ENCODE results near the gene IL1R1.
A peak's percentile ranks its signal among the peaks of the same experiment; 100 is the strongest.
"Not testable (repeated sequence)": the region's sequence is repeated elsewhere in the genome, so short reads cannot be mapped to it uniquely, and the experiment has no call there.

IL1R1 gene

GRCh38 chr2:102141970-102142828, at the start of gene IL1R1:
Gene IL1R1, plus strand, starts transcription at chr2:102142746. Its CDS starts 14,979 bp downstream, at chr2:102157725.
- DNase-seq = no peak

- DNase-seq = no peak
Measured at GRCh38 chr2:102093662-102094061, 48.9 kb upstream of the IL1R1 start.

- peak; percentile 49 for DNase-seq
Measured at GRCh38 chr2:102094917-102095316, 47.6 kb upstream of the IL1R1 start.

- no peak for DNase-seq
Measured at GRCh38 chr2:102096103-102096502, 46.4 kb upstream of the IL1R1 start.

- no peak for DNase-seq
Measured at GRCh38 chr2:102098756-102099155, 43.8 kb upstream of the IL1R1 start.

- no peak for DNase-seq
Measured at GRCh38 chr2:102099536-102100298, 42.8 kb upstream of the IL1R1 start.

- peak; percentile 88 for DNase-seq
Measured at GRCh38 chr2:102100371-102101096, 42.0 kb upstream of the IL1R1 start.

- DNase-seq = no peak
Measured at GRCh38 chr2:102101097-102101848, 41.3 kb upstream of the IL1R1 start.

GRCh38 chr2:102101849-102102635, 40.5 kb upstream of the IL1R1 start:
- DNase-seq = no peak

- DNase-seq = not testable (repeated sequence)
Measured at GRCh38 chr2:102102636-102102948, 40.0 kb upstream of the IL1R1 start.

- DNase-seq = no peak
Measured at GRCh38 chr2:102103284-102103683, 39.3 kb upstream of the IL1R1 start.

GRCh38 chr2:102103992-102104871, 38.3 kb upstream of the IL1R1 start:
- DNase-seq = peak; percentile 93

- peak; percentile 37 for DNase-seq
Measured at GRCh38 chr2:102106133-102106556, 36.4 kb upstream of the IL1R1 start.

GRCh38 chr2:102106813-102107740, 35.5 kb upstream of the IL1R1 start:
- not testable (repeated sequence) for DNase-seq

- DNase-seq = peak; percentile 60
Measured at GRCh38 chr2:102107741-102108070, 34.8 kb upstream of the IL1R1 start.

- DNase-seq = no peak
Measured at GRCh38 chr2:102109016-102109415, 33.5 kb upstream of the IL1R1 start.

- no peak for DNase-seq
Measured at GRCh38 chr2:102110171-102110570, 32.4 kb upstream of the IL1R1 start.

GRCh38 chr2:102110596-102111334, 31.8 kb upstream of the IL1R1 start:
- DNase-seq = peak; percentile 76

GRCh38 chr2:102111823-102112222, 30.7 kb upstream of the IL1R1 start:
- DNase-seq = no peak

All from activated CD4-positive, alpha-beta T cell treated with anti-CD3 and anti-CD28 coated beads, Interleukin-10, Interleukin-2, amounts not matched to agents 100 ng/mL and 50 ng/mL, durations not matched to agents 16 hours and 8 hours (primary cell).